Measurements from ENCODE around the gene GALNS.

The GALNS gene

GRCh38 chr16:88874938-88875599 is 18.3 kb upstream of the GALNS start:
- no peak for DNase-seq

- no peak for DNase-seq
These were observed 16.0 kb upstream of the GALNS start for GRCh38 chr16:88872650-88873331.

GRCh38 chr16:88871730-88872416 is 15.1 kb upstream of the GALNS start:
- no peak for DNase-seq

DNA sequence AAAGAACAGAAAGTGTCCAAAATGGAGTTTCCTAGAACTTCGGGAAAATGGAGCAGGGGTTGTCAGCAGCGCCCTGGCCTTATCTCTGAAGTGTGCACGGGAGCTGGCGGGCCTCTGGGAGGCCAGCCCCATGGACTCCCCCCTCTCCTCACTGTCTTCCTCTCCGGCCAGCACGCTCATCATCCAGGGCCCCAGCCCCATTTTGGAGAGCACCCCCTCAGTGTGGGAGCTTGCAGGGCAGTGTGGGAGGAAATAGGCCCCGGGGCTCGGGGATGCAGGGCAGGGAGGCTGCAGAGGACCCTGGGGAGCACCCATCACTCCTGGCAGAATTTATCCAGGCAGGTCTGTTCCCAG is 14.6 kb upstream of the GALNS start:
- no peak for DNase-seq

DNA sequence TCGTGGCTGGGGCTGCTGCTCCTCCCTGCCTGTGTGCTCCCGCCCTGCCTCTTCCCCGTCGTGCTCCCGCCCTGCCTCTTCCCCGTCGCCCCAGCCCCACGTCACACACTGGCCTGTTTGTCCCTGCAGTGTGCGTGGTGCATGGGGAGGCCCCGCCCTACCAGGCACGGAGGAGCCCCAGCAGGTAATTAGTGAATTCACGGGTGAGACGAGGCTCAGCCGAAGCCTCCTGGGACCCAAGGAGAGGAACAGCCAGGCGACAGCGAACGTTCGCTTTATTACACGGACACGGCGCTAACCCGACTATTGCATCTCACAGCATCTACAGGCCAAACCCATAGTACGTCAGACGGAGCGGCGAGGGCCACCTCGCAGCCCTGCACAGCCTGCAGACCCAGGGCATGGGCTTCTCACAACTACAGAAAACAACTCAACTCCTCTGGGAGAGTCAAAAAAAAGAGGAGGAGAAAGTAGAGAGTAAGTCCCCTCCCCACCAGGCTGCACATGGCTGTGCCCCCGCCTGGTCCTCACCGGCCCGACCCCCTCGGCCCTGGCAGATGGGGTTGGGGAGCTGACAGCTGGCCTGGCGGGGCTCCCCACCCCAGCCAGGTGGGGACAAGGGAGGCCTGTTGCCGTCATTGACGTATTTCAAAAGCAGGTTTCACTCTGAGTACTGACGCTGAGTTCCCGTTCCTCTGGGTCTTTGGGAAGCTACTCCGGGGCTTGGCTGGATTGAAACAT is 14.0 kb upstream of the GALNS start:
- peak; percentile 76 for DNase-seq

GRCh38 chr16:88869673-88869980 is 12.9 kb upstream of the GALNS start:
- no peak for DNase-seq

DNA sequence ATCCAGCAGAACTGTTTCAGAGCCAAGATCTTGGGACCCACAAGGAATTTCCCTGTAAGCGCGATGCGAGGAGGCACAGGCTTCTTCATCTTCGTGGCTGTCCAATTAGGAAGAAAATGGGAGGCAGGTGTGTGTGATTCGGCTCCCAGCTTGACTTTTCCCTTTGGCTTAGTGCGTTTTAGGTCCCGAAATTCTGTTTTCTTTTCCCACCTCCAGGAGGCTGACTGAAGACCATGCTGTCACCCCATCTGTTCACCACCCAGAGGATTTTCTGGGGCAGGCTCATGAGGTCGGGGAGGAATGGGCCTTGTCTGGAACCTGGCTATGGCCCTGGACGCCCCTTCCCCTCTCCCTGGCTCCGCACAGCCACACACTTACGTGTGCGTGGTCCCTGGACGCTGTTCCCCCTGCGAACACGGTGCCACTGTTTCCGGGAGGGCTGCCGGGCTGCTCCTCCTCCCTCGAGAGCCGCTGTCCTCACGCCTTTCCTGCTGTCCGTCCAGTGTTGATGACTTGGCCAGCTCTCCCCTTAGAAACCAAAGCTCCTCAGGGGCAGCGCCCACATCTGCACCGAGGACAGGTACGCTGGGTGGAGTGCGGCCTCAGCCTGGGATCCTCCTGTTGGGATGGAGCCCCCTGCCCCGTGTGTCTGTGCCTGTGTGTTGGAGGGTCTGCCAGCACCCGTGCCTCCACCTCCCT is 12.4 kb upstream of the GALNS start:
- peak; percentile 87 for DNase-seq

DNA sequence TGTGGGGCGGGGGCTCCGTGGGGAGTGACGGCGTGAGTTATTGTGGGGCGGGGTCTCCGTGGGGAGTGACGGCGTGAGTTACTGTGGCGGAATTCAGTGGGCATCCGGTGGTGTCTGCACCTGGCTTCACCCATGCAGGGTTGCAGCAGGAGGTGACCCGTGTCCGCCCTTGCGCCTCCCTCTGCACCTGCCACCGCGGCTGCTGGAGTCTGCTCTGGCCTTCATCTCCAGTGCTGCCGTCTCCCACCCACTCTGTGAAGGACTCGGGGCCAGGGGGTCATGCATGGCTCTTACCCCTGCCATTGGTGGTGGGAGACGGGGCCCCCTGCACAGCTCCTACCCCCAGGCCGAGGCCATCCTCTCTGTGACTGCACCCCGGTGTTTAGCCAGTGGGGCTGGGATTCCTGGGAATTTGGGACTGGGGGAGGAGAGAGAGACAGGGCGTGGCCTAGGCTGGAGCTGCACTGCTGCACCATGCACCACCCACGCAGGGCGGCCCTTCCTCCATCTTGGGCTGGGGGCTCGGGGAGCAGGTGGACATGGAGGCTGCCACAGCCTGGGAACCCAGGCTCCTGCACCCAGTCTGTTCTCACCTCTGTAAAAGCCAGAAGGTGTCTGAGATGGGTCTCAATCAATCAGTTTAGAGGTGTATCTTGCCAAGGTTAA is 11.0 kb upstream of the GALNS start:
- no peak for DNase-seq

DNA sequence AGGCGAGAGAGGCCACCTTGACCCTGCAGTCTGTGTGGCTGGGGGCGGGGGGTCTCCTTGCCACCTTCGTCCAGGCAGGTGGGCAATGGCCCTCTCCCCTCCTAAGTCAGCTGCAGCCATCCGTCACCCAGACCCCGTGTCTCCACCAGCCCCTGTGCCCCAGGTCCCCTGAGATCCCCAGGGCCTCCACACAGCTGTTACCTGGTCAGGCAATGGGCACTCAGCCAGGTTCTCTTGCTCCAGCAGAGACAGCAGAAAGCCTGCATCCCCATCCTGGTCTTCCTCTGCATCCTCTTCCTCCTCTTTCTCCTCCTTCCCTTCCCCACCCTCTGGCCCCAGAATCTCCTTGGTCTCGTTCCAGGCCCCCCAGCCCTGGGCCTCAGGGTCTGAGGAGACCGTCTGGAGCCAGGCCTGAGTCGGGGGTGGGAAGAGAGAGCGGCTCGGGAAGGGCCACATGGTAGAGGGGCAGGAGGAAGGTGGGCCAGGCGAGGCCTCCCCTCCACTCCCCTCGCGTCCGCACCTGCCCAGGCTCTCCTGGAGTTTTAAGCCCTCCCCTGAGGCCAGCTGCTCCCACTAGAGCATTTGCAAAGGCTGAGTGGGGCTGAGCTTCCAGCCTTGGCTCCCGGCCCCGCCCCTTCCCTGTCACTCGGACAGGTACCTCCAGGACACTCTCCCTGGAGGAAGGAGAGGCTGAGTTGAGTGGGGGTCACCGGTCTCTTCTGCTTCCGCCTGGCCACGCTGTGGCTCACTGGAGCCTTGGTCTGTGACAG is 9.6 kb upstream of the GALNS start, which contains the start of gene PABPN1L:
Gene PABPN1L, minus strand, starts transcription at position 510 of the 770 bp plus-strand sequence. Its CDS starts 54 bp downstream, at position 456.
- no peak for DNase-seq

DNA sequence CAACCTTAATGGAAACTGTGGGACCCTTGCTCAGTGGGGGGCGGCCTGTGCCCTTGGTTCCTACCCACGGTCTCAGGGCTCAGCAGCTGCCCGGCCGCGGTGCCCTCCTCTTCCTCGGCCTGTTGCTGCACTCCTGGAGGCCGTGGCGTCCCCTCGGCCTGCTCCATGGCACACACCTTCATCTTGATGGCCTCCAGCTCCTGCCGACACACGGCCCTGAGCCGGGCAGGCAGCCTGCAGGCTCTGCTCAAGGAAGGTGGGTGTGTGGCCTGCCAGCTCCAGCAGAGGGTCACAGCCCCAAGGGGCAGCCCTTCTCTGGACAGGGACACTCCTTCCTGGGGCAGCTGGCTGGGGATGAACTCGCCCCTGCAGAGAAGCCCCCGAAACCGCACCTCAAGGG is 9.0 kb upstream of the GALNS start:
- no peak for DNase-seq

DNA sequence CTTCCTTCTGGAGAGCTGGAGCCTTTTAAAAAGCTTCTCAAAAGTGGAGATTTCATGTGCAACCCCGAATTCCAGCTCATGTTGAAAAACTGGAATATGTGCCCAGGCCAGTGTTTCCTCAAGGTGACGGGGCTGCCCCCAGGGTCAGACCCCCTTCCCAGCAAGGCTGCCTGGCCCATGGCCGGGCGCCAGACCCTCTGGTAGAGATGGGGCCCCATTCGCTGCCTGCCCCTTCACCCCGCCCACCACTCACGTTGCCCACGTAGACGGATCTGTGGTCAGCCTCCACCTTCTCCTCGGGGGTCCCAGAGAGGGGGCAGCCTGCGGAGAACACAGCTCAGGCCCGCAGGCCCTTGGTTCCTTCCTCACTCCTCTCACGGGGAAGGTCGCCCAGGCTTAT is 8.6 kb upstream of the GALNS start:
- DNase-seq, result no peak

GRCh38 chr16:88864521-88864920 is 7.8 kb upstream of the GALNS start:
- no peak for DNase-seq

GRCh38 chr16:88864099-88864498 is 7.4 kb upstream of the GALNS start:
- no peak for DNase-seq

GRCh38 chr16:88863426-88863825 is 6.7 kb upstream of the GALNS start:
- no peak for DNase-seq

- no peak for DNase-seq
These were observed 6.2 kb upstream of the GALNS start for GRCh38 chr16:88862968-88863367.

DNA sequence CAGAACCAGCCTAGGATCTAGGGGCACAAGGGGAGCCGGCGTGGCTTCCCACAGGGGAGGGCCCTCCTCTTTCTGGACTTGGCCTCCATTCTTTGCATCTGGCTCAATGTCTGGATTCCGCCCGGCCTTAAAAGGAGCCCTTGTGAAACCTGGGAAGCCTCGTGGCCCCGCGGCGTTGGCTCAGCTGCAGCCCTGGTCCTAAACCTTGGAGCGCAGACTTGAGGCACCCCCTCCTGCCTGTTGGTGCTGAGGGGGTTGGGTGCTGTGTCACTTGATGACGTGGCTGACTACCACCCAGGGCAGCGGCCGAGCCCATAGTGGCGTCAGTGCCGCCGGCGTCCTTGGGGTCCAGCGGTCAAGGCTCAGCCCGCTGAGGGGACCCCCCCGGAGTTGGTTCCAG is 4.6 kb upstream of the GALNS start:
- DNase-seq, result no peak

DNA sequence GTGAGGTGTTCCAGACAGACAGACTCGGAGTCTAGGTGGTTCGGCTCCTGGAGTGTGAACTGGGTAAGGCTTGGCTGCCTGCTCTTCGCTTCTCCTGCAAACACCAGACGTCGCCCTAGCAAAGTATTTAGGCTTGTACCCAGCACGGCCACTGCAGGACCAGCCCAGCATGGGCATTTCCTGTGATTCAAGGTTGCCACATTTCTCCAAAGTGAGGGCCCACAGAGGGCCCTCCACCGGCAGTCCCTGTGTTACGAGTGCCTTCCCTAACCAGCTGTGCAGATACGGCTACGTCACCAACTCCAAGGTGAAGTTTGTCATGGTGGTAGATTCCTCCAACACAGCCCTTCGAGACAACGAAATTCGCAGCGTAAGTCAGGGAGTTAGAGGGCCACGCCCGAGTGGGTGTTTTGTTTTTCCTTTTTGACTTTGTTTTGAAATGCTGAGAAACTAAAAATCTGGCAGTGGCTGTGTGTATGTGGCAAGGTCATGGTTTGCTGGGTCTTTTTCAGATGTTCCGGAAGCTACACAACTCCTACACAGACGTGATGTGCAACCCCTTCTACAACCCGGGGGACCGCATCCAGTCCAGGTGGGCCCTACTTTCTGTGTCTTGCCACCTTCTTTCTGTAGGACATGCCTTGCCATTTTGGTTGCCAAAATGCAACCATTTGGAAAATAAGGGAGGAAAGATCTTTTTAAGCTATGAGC is 2.8 kb upstream of the GALNS start:
- DNase-seq, result no peak

- no peak for DNase-seq
These were observed 1.1 kb upstream of the GALNS start for GRCh38 chr16:88857728-88858339.

DNA sequence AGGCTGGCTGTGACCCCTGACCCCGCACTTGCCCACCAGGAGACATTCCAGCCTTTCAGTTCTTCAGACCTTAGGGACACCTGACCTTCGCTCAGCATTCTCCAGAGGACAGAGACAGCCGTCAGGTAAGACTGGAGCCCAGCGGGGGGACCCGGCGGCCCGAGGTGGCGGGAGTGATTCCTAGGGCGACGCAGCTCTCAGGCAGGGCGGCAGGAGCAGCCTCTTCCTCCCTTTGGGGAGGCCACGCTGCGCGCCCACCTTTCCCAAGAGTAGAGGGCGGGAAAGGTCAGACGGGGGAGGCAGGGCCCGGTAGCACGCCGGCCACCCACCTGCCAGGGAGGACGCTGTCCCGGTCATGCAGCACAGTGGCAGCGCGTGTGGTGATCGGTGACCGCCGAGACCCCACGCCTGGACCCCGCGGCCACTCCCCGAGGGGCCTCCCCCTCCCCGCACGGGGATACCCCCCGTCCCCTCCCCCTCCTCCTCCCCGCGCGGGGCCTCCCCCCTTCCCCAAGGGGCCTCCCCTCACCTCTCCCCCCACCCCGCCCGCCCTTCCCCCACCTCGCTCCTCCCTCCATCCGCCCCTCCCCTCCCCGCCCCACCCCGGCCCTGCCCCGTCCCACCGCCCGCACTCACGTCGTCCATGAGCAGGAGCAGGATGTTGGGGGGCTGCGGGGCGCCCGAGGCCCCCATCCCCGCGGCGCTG is 472 bp downstream of the GALNS start:
- DNase-seq, result no peak

GRCh38 chr16:88855736-88856121 is 1.0 kb downstream of the GALNS start:
- DNase-seq, result no peak

Measured in NCI-H524 treated with DMSO at 0.1 percent for 48 hours (cell line).